Measurements from ENCODE around the gene GSTO1. TPM values are rescaled to one million over a fixed set of nuclear protein-coding genes. Genes with fewer than 3 reads are reported as not detected.
"Not testable (repeated sequence)": the region's sequence is repeated elsewhere in the genome, so short reads cannot be mapped to it uniquely, and the experiment has no call there.

The GSTO1 gene
- polyA plus RNA-seq, 3 donors, result 51.6 to 145 (median 71.4) TPM

DNA sequence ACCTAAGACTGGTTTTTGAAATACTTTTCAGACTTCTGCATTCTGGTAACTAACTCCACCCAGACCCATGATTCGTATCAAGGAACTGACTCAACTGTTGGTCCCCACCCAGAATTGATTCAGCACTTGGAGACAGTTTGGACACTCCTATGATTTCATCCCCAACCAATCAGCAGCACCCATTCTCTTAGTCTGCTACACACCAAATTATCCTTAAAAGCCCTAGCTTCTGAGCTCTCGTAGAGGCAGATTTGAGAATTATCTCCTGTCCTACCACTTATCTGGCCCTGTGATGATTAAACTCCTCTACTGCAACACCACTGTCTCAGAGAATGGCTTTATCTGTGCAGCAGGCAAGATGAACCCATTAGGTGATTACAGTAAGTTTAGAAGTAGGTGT, 7.7 kb upstream of the GSTO1 start:
- no peak overlapping the region for H3K27ac ChIP-seq (ENCODE audit: low read depth, low read length)
- 23 to 70% (median 31%) methylated on average over 2 of the region's 2 CpGs for WGBS, 3 donors

DNA sequence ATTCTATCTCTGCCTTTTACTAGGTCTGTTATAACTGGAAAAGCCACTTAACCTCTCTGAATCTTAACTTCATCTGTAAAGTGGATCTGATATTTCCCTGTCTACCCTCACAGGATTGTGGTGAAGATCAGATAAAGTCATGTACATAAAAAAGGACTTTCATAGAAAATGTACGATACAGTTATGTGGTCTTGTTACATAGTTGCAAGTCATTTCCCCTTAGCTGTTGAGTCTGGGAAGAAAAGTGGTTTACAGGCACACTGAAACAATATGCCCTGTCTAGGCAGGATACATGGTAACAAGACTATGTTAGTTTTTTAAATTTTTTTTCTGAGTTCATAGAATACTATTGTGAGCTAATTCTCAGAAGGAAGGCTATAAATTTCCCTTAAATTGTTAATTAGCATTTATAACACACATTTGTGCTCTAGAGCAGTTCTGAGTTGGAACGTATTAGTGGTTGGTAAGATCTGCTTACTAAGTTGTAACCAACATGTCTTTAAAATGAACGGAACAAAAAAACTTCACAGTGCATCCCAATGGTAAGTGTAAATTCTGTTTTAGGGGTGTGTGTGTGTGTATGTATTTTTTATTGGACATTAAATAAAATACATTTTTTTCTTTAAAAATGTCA, 7.1 kb upstream of the GSTO1 start:
- 55 to 85% (median 57%) methylated on average over 3 of the region's 3 CpGs for WGBS, 3 donors
- no peak overlapping the region for H3K27ac ChIP-seq (ENCODE audit: low read depth, low read length)

DNA sequence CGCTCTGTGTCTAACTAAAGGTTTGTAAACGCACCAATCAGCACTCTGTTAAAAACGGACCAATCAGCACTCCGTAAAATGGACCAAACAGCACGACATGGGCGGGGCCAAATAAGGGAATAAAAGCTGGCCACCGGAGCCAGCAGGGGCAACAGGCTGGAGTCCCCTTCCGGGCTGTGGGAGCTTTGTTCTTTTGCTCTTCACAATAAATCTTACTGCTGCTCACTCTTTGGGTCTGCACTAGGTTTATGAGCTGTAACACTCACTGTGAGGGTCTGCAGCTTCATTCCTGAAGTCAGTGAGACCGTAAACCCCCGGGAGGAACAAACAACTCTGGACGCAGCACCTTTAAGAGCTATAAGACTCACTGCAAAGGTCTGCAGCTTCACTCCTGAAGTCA, 5.8 kb upstream of the GSTO1 start:
- H3K27ac ChIP-seq (ENCODE audit: low read depth, low read length), result not testable (repeated sequence)
- WGBS, 3 donors, result 72 to 92% (median 86%) methylated on average over 11 of the region's 11 CpGs

DNA sequence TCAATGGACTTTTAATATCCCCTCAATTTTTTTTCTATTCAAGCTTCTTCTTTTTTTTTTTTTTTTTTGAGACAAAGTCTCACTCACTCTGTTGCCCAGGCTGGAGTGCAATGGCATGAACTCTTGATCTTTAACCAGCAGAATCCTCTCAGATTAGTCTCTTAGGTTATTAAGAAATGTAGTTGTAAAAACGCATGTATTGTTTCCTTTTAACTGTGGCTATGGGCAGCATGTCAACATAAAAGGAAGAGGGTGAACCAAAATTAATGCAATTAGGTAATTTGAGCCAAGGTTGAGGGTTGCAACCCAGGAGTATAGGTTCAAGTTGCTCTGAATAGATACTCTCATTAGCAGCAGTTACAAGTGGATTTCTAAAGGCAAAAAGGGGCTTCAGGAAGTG, 4.3 kb upstream of the GSTO1 start:
- 31 to 39% (median 32%) methylated on average over 1 of the region's 1 CpG for WGBS, 3 donors
- no peak overlapping the region for H3K27ac ChIP-seq (ENCODE audit: low read depth, low read length)

DNA sequence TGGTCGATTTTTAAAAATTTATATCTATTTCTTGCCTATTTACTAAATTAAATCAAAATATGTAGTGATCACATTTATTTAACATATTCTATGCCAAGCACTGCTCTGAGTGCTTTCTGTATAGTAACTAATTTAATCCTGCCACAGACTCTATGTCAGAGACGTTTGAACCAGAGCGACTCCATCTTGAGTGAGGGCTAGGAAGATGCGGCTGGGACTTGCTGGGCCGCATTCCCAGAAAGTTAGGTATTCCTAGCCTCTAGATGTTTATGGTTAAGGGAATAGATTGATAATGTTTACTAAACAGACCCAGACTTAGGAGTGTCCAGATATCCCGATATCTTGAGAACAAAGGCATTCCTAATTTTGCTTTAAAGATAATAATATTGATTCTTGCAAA, 3.2 kb upstream of the GSTO1 start:
- 75 to 95% (median 94%) methylated on average over 6 of the region's 6 CpGs for WGBS, 3 donors
- no peak overlapping the region for H3K27ac ChIP-seq (ENCODE audit: low read depth, low read length)

DNA sequence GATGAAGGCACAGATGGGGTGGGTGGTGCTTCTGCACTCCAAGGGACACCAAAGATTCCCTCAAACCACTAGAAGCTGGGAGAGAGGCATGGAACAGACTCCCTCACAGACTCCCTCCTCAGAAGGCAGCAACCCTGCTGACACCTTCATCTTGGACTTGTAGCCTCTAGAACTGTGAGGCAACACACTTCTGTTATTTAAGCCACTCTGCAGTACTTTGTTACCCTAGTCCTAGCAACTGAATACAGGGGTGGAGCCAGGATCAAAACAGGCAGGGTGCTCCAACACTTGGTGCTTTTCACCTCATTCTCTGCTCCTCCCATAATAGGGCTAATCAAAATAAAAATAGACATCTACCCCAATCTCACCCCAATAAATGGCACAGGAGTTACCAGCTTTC, 2.3 kb upstream of the GSTO1 start:
- no peak overlapping the region for H3K27ac ChIP-seq (ENCODE audit: low read depth, low read length)

DNA sequence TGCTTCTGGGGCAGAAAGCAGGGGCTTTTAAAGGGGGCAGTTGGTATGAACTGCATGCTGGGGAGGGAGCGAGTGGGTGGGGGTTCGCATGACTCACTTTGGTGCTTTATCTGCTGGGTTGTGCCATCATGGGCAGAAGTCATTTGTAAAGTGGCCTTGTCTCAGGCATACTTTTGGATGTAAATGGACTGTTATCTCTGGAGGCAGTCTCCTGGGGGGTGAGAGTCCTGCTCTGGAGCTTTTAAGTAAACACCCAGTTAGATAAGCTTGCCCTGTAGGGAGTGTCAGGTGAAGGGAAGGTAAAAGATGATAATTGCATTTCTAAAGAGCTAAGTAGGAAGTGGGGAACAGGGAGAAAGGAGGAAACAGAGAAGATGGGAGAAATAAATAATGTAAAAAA, 1.6 kb upstream of the GSTO1 start:
- no peak overlapping the region for H3K27ac ChIP-seq (ENCODE audit: low read depth, low read length)
- WGBS, 3 donors, result 77 to 100% (median 82%) methylated on average over 2 of the region's 2 CpGs

DNA sequence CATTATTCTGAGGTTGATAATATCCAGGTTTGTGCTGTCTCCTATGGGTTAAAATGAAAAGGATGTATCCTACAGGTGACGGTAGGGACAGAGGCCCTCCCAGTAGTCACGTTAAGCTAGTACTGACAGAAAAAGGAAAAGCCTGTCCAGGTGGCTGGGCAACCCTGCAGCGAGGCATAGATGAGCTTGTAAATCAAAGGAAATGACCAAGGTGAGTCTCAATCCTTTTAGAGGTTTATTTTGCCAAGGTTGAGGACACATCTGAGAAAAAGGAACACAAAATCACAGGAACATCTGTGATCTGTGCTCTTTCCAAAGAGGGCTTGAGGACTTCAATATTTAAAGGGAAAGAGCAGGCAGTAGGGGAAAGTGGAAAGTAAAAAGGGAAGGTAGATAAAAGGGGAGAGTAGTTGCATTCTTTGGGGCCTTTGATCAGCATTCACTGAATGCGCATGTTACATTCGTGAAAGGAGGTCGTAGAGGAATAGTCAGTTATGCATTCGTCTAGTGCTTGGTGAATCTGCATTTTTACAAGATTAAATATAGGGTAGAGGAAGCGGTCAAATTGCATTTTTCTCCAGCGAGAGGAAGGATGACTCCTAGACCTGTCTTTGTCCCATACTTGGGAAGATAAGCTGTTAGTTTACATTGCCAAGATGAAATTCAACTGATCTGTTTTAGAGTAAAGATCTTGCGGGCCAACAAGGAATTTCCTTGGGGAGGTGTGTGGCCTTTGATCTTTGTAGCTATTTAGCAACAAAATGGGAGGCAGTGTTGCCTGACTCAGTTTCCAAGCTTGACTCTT, 884 bp upstream of the GSTO1 start:
- peak overlapping the region; percentile 91 for H3K27ac ChIP-seq (ENCODE audit: low read depth, low read length)
- 67 to 72% (median 71%) methylated on average over 10 of the region's 10 CpGs for WGBS, 3 donors

DNA sequence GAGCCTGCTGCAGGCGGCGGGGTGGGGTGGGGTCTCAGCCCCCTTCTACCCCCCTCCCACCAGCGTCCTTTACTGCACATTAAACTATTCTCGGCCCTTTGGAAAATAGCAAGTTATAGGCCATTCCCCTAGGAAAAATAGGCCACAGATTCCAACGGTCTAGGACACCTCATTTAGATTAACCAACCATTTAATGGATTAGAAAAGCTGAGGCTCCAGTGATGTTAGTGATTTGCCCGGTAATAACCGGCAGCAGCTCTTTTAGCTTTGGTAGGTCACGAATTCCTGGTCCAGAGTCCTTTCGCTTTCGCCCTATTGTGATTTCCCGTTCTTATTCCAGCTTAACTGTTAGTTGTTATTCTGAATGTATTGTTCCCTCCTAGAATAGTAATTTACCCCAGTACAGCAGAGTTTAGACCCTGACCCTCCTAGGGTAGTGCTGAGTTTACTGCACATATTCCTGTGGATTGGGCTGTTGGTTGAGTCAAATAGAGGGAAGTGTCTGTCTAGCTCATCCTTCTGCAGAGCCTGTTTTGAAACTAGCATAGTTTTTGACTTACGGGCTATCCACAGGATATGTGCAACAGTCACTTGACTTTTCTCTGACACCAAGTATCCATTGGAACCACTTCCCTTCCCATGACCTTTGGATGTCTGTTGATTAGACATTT, 754 bp downstream of the GSTO1 start:
- WGBS, 3 donors, result 0 to 1% (median 0%) methylated on average over 10 to 12 of the region's 12 CpGs
- peak overlapping the region; percentile 91 for H3K27ac ChIP-seq (ENCODE audit: low read depth, low read length)

DNA sequence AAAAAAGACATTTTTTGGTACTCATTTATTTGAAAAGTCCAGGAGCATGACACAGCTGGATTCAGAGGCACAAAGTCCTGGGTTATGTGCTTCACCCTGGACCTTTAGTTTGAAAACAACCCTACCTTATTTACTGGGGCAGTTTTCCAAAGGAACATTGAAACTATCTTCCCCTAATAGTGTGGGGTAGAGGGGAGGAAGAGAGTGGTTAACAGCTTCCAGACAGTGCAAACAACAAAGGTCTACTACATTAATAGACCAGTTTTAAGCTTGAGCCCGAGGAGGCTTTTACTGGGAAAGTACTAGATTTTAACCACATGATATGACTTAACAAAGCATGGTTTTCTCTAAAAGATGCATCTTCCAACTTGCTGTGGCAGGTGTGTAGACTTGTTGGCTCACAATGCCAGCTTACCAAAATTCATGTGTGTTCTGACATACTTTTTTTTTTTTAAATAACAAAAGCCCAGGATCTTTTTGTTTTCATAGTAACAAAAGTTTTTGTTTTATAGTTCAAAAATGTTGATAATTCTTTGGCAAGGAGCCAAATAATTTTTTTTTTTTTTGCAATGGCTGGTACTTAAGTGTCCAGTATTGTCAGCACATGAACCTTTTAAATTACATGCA, 1.8 kb downstream of the GSTO1 start:
- WGBS, 3 donors, result 4 to 25% (median 17%) methylated on average over 1 of the region's 1 CpG
- no peak overlapping the region for H3K27ac ChIP-seq (ENCODE audit: low read depth, low read length)

DNA sequence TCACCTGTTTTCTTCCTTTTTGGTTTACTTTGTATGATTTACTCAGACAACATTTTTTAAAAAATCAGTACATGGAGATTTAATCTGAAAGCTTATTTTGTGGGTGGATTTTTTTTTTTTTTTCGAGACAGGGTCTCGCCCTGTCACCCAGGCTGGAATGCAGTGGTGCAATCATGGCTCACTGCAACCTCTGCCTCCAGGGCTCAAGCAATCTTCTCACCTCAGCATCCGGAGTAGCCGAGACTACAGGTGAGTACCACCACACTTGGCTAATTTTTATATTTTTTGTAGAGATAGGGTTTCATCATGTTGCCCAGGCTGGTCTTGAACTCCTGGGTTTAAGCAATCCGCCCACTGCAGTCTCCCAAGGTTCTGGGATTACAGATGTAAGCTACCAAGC, 2.5 kb downstream of the GSTO1 start:
- no peak overlapping the region for H3K27ac ChIP-seq (ENCODE audit: low read depth, low read length)

DNA sequence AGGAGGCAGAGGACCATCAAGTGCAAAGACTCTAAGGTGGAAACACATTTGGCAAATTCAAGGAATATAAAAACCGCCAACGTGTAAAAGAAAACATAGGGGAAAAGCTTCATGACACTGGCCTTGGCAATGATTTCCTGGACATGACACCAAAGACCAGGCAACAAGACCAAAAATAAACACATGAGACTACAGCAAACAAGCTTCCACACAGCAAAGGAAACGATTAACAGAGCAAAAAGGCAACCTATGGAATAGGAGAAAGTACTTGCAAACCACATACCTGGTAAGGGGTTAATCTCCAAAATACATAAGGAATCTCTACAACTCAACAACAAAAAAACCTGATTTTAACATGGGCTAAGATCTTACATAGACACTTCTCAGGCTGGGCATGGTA, 3.5 kb downstream of the GSTO1 start:
- H3K27ac ChIP-seq (ENCODE audit: low read depth, low read length), result no peak overlapping the region
- 66 to 84% (median 71%) methylated on average over 3 of the region's 3 CpGs for WGBS, 3 donors

More for the DNA sequence above, 2.5 kb downstream of the GSTO1 start:
- WGBS, 3 donors, result 82 to 91% (median 90%) methylated on average over 5 of the region's 5 CpGs

DNA sequence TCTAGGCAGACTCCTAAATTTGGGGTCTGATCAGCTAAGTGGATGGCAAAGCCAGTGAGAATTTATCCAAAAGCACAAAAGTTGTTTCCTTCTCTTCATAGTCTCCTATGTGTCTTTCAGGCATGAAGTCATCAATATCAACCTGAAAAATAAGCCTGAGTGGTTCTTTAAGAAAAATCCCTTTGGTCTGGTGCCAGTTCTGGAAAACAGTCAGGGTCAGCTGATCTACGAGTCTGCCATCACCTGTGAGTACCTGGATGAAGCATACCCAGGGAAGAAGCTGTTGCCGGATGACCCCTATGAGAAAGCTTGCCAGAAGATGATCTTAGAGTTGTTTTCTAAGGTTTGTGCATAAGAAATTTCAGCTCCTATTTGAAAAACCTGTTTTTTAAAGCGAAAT, 4.8 kb downstream of the GSTO1 start:
- no peak overlapping the region for H3K27ac ChIP-seq (ENCODE audit: low read depth, low read length)

DNA sequence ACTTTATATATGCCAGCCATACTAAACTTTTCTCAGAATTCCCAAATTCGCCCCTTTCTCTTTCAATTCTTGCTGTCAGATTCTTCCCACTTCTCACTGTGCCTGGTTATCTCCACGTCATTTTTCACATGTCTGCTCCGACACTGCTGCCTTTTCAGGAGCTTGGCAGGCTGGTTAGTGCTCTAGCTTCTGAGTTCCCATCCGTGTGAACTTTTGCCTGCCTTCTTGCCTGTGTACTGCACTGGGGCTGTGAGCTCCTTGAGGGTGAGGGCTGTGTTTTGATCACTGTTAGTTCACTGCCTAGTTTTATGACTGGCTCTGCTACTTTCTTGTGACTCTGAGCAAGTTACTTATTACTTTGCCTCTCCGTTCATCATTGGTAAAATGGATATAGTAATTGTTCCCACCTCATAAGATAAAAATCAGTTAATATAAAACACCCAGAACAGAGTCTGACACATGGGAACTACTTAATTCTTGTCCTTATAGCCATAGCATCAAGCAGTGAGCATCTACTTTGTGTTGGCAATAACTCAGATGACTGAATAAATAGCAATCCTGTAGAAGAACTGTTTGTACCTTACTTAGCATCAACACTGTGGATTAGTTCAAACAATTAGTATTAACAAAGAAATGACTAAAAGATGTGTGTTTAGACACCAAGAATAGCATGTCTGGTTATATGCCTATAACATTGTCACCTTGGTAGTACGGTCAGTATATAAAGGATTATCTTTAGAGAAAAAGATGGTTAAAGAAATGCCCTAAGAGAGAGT, 5.5 kb downstream of the GSTO1 start:
- 65 to 83% (median 80%) methylated on average over 6 of the region's 6 CpGs for WGBS, 3 donors
- no peak overlapping the region for H3K27ac ChIP-seq (ENCODE audit: low read depth, low read length)

More for the DNA sequence above, 4.8 kb downstream of the GSTO1 start:
- whole genome bisulfite sequencing, 3 donors, result 64 to 95% (median 94%) methylated on average over 3 of the region's 3 CpGs

DNA sequence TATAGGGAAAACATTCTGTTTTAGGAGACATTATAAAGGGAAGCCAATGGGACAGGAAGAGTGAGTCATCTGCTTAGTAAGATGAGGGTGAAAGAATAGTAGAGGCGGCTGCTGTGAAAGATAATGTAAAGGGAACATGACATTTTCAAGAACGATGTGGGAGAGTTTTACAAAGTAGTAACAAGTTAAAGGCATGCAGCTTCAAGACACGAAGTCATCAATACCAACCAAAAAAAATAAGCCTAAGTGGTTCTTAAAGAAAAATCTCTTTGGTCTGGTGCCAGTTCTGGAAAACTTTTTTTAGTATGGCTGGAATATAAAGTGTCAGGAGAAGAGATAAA, 6.1 kb downstream of the GSTO1 start:
- no peak overlapping the region for H3K27ac ChIP-seq (ENCODE audit: low read depth, low read length)
- 17 to 55% (median 37%) methylated on average over 3 of the region's 3 CpGs for WGBS, 3 donors

DNA sequence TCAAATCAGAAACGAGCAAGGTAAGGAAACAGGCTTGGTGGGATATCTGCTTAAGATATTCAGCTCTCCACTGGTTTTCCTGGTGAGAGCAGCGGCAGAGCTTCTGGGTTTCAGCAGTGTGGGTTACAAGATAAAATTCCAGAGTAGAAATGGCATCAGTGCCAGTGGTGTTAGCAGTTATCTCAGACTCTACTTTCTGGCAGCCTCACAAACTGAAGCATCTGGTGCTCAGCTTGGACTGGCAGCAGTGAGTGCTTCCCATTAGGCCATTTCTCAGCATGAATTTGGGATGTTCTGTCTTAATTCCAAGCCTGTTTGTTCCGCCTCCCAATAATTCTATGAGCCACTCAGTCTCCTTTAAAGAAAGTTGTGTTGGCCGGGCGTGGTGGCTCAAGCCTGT, 7.4 kb downstream of the GSTO1 start:
- H3K27ac ChIP-seq (ENCODE audit: low read depth, low read length), result no peak overlapping the region
- WGBS, 3 donors, result 87 to 89% (median 88%) methylated on average over 5 of the region's 5 CpGs

DNA sequence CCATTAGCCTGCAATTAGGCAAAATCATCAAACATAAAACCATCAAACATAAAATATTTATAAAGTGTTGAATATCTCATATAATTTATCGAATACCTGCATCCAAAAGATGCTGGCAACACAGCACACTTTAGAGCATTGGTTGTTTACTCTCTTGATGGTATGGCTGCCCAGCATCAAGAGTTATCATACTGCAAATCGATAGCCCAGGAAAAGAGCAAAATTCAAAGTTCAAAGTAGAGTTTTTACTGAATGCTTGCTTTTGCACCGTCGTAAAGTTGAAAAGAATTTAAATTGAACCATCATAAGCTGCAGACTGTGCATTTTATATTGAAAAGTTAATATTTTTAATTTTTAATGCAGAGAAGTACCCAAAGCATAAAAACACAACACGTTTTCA, 10.1 kb downstream of the GSTO1 start:
- 86 to 94% (median 93%) methylated on average over 5 of the region's 5 CpGs for whole genome bisulfite sequencing, 3 donors
- H3K27ac ChIP-seq (ENCODE audit: low read depth, low read length), result no peak overlapping the region

DNA sequence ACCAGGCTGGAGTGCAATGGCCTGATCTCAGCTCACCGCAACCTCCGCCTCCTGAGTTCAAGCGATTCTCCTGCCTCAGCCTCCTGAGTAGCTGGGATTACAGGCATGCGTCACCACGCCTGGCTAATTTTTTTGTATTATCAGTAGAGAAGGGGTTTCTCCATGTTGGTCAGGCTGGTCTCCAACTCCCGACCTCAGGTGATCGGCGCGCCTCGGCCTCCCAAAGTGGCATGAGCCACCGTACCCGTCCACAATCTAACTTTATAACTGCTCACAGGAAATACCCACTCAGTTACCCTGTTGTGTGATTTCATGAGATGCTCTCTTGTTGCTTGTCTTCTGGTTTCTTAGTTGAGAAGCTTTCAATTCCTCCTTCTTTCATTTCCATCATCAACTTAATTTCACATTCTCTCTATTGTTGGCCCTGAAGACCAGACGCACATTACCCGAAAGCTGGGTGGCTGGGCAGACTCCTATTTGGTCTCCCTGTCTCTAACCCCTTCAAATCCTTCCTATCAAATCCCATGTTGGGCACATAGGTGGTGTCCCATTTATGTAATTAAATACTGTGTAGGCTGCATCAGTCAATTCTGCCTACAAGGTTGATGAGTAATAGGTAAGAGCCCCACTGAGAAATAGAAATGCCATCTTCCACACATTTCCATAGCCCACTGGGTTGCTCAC, 13.2 kb downstream of the GSTO1 start:
- 92 to 95% (median 93%) methylated on average over 14 of the region's 14 CpGs for WGBS, 3 donors
- no peak overlapping the region for H3K27ac ChIP-seq (ENCODE audit: low read depth, low read length)
